IgD-negative memory B cell (primary cell): ENCODE data around the gene OR51I2. TPM values are rescaled to one million over a fixed set of nuclear protein-coding genes. Genes with fewer than 3 reads are reported as not detected.

Experiments
- H3K27ac Mint-ChIP-seq, 3 donors: one replicate each; pipeline ENCODE4 v1.8.0; 2020 to 2022; ENCODE audit warnings: mild to moderate bottlenecking in 3 of 3, mixed read lengths in 3 of 3, moderate library complexity in 1 of 3
- H3K27me3 Mint-ChIP-seq: one replicate; pipeline ENCODE4 v1.8.0; 2021; ENCODE audit warnings: mixed read lengths
- H3K36me3 Mint-ChIP-seq: one replicate; pipeline ENCODE4 v1.8.0; 2020; ENCODE audit warnings: mild to moderate bottlenecking, mixed read lengths
- H3K4me1 Mint-ChIP-seq, 3 donors: one replicate each; pipeline ENCODE4 v1.8.0; 2020 to 2022; ENCODE audit warnings: mixed read lengths in 3 of 3, mild to moderate bottlenecking in 1 of 3
- H3K4me3 Mint-ChIP-seq, 4 donors: one replicate each; pipeline ENCODE4 v1.8.0; 2020 to 2022; ENCODE audit warnings: mild to moderate bottlenecking in 4 of 4, mixed read lengths in 4 of 4, moderate library complexity in 3 of 4
- H3K9me3 Mint-ChIP-seq, 3 donors: one replicate each; pipeline ENCODE4 v1.8.0; 2020 to 2021; ENCODE audit warnings: mixed read lengths in 3 of 3, mild to moderate bottlenecking in 1 of 3
- polyA plus RNA-seq: library from polyadenylated mRNA; unstranded; fragments of 300-500 nt; fragmentation: Illumina TruSeq; gene quantifications from one replicate; pipeline ENCODE4 v1.2.3, GENCODE V29; 2021

OR51I2 gene
- polyA plus RNA-seq, 1 donor from 2014 or later = not detected

GRCh38 chr11:5488798-5489399 is 39.8 kb downstream of the OR51I2 start:
- H3K27ac Mint-ChIP-seq = no peak overlapping the region
- H3K36me3 Mint-ChIP-seq = peaks cover under 1% of the 10 kb centered on the region
- no peaks in the 10 kb centered on the region for H3K9me3 Mint-ChIP-seq
- peaks cover 2% of the 10 kb centered on the region for H3K27me3 Mint-ChIP-seq
- H3K4me3 Mint-ChIP-seq = no peak overlapping the region
- H3K4me1 Mint-ChIP-seq = no peaks in the 10 kb centered on the region

GRCh38 chr11:5489576-5490357 is 40.6 kb downstream of the OR51I2 start:
- Mint-ChIP-seq H3K27me3 (peaks cover 2% of the 10 kb centered on the region), H3K36me3 (no peaks in the 10 kb centered on the region), H3K9me3 (no peaks in the 10 kb centered on the region), H3K27ac (no peak overlapping the region), H3K4me1 (no peaks in the 10 kb centered on the region), H3K4me3 (no peak overlapping the region)

GRCh38 chr11:5499671-5500070 is 50.5 kb downstream of the OR51I2 start:
- Mint-ChIP-seq H3K27me3 (peaks cover 1% of the 10 kb centered on the region), H3K4me3 (no peak overlapping the region), H3K27ac (no peak overlapping the region), H3K36me3 (no peaks in the 10 kb centered on the region), H3K4me1 (no peaks in the 10 kb centered on the region), H3K9me3 (no peaks in the 10 kb centered on the region)

GRCh38 chr11:5500393-5500801 is 51.3 kb downstream of the OR51I2 start:
- no peaks in the 10 kb centered on the region for H3K9me3 Mint-ChIP-seq
- no peak overlapping the region for H3K4me3 Mint-ChIP-seq
- no peaks in the 10 kb centered on the region for H3K36me3 Mint-ChIP-seq
- no peak overlapping the region for H3K27ac Mint-ChIP-seq
- peaks cover 1% of the 10 kb centered on the region for H3K27me3 Mint-ChIP-seq
- no peaks in the 10 kb centered on the region for H3K4me1 Mint-ChIP-seq

GRCh38 chr11:5504403-5504921 is 55.3 kb downstream of the OR51I2 start:
- Mint-ChIP-seq H3K27me3 (peaks cover 1% of the 10 kb centered on the region), H3K4me1 (no peaks in the 10 kb centered on the region), H3K4me3 (no peak overlapping the region), H3K9me3 (no peaks in the 10 kb centered on the region), H3K27ac (no peak overlapping the region), H3K36me3 (no peaks in the 10 kb centered on the region)

GRCh38 chr11:5505363-5506048 is 56.4 kb downstream of the OR51I2 start:
- H3K9me3 Mint-ChIP-seq = no peaks in the 10 kb centered on the region
- H3K4me1 Mint-ChIP-seq = no peaks in the 10 kb centered on the region
- H3K27me3 Mint-ChIP-seq = peaks cover 1% of the 10 kb centered on the region
- H3K27ac Mint-ChIP-seq = no peak overlapping the region
- no peak overlapping the region for H3K4me3 Mint-ChIP-seq
- H3K36me3 Mint-ChIP-seq = no peaks in the 10 kb centered on the region

Other genes starting within 250 kb of the OR51I2 start
- not detected for gene OR51V1, start 248.6 kb upstream of the OR51I2 start, polyA plus RNA-seq
- gene HBB, start 222.3 kb upstream of the OR51I2 start, polyA plus RNA-seq = 60.1 TPM
- not detected for gene HBD, start 214.8 kb upstream of the OR51I2 start, polyA plus RNA-seq
- not detected for gene HBG1, start 199.5 kb upstream of the OR51I2 start, polyA plus RNA-seq
- gene HBG2, start 194.5 kb upstream of the OR51I2 start, polyA plus RNA-seq = 1.0 TPM
- gene HBE1, start 179.4 kb upstream of the OR51I2 start, polyA plus RNA-seq = not detected
- gene OR51B4, start 147.4 kb upstream of the OR51I2 start, polyA plus RNA-seq = not detected
- not detected for gene OR51B2, start 125.0 kb upstream of the OR51I2 start, polyA plus RNA-seq
- not detected for gene OR51B5, start 105.8 kb upstream of the OR51I2 start, polyA plus RNA-seq
- gene OR51B6, start 97.8 kb upstream of the OR51I2 start, polyA plus RNA-seq = not detected
- gene OR51M1, start 65.5 kb upstream of the OR51I2 start, polyA plus RNA-seq = not detected
- not detected for gene OR51Q1, start 27.2 kb upstream of the OR51I2 start, polyA plus RNA-seq
- not detected for gene OR51I1, start 7.8 kb upstream of the OR51I2 start, polyA plus RNA-seq
- gene OR52D1, start 39.4 kb downstream of the OR51I2 start, polyA plus RNA-seq = not detected
- gene UBQLN3, start 60.6 kb downstream of the OR51I2 start, polyA plus RNA-seq = not detected
- gene UBQLNL, start 67.4 kb downstream of the OR51I2 start, polyA plus RNA-seq = not detected
- not detected for gene OR52H1, start 99.2 kb downstream of the OR51I2 start, polyA plus RNA-seq
- not detected for gene OR52B6, start 131.6 kb downstream of the OR51I2 start, polyA plus RNA-seq
- not detected for gene TRIM6, start 147.3 kb downstream of the OR51I2 start, polyA plus RNA-seq
- gene TRIM34, start 175.7 kb downstream of the OR51I2 start, polyA plus RNA-seq = 22.9 TPM
- gene TRIM5, start 235.8 kb downstream of the OR51I2 start, polyA plus RNA-seq = 4.5 TPM
- gene TRIM22, start 240.5 kb downstream of the OR51I2 start, polyA plus RNA-seq = 210 TPM